ENCODE measurements around the gene EXOC5.

DNA sequence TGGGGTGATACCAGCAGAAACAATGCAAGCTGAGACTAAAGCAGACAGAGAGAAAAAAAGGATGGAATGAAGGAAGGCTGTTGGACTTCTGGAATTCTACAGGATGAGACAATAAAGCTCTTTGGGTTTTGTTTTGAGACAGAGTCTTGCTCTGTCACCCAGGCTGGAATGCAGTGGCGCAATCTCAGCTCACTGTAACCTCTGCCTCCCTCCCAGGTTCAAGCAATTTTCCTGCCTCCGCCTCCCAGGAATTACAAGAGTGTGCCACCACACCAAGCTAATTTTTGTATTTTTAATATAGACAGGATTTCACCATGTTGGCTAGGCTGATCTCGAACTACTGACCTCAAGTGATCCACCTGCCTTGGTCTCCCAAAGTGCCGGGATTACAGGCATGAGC, 115.4 kb downstream of the EXOC5 start:
- TF ChIP-seq EZH2 (IDR thresholded peaks at IDR 0.05; ENCODE audit: insufficient read depth, poor library complexity, severe bottlenecking): no peak
- no peak for TF ChIP-seq EZH2phosphoT487 (IDR thresholded peaks at IDR 0.05; ENCODE audit: insufficient read depth, low read depth)
